Measurements from ENCODE around the gene C6orf136. TPM values are rescaled to one million over a fixed set of nuclear protein-coding genes. Genes with fewer than 3 reads are reported as not detected.
A peak's percentile ranks its signal among the peaks of the same experiment; 100 is the strongest.

C6orf136 gene
- total RNA-seq, 1 donor from 2014 or later = 12.0 TPM

GRCh38 chr6:30618270-30618797, 28.6 kb upstream of the C6orf136 start:
- Mint-ChIP-seq H3K36me3 (peaks cover 24% of the 10 kb centered on the region), H3K9me3 (no peaks in the 10 kb centered on the region), H3K27ac (peak overlapping the region; percentile 100), H3K4me1 (peaks cover 38% of the 10 kb centered on the region), H3K27me3 (ENCODE audit: low read depth) (no peaks in the 10 kb centered on the region), H3K4me3 (peak overlapping the region; percentile 93)
- no peak for DNase-seq (ENCODE audit: low spot score in 2 of 2, unreplicated experiment in 2 of 2)
- TF ChIP-seq CTCF (IDR thresholded peaks at IDR 0.05; ENCODE audit: unreplicated experiment) = no peak

GRCh38 chr6:30619561-30619960, 27.4 kb upstream of the C6orf136 start:
- no peaks in the 10 kb centered on the region for H3K27me3 Mint-ChIP-seq (ENCODE audit: low read depth)
- H3K27ac Mint-ChIP-seq = peak overlapping the region; percentile 50
- no peak for TF ChIP-seq CTCF (IDR thresholded peaks at IDR 0.05; ENCODE audit: unreplicated experiment)
- H3K36me3 Mint-ChIP-seq = peaks cover 25% of the 10 kb centered on the region
- peak overlapping the region; percentile 93 for H3K4me3 Mint-ChIP-seq
- no peaks in the 10 kb centered on the region for H3K9me3 Mint-ChIP-seq
- H3K4me1 Mint-ChIP-seq = peaks cover 26% of the 10 kb centered on the region
- no peak for DNase-seq (ENCODE audit: low spot score in 2 of 2, unreplicated experiment in 2 of 2)

GRCh38 chr6:30625511-30625910, 21.4 kb upstream of the C6orf136 start:
- Mint-ChIP-seq H3K27ac (no peak overlapping the region), H3K36me3 (peaks cover 22% of the 10 kb centered on the region), H3K4me1 (peaks cover 17% of the 10 kb centered on the region), H3K27me3 (ENCODE audit: low read depth) (no peaks in the 10 kb centered on the region), H3K4me3 (peak overlapping the region; percentile 86), H3K9me3 (no peaks in the 10 kb centered on the region)
- no peak for DNase-seq (ENCODE audit: low spot score in 2 of 2, unreplicated experiment in 2 of 2)
- no peak for TF ChIP-seq CTCF (IDR thresholded peaks at IDR 0.05; ENCODE audit: unreplicated experiment)

GRCh38 chr6:30626484-30627366, 20.2 kb upstream of the C6orf136 start, which contains the start of gene ATAT1:
Gene ATAT1, plus strand, starts transcription at chr6:30626874.
- H3K27ac Mint-ChIP-seq = peak within 1 kb of the TSS; percentile 98
- peaks cover 30% of the 10 kb centered on the region for H3K36me3 Mint-ChIP-seq
- peak within 1 kb of the TSS; percentile 86 for H3K4me3 Mint-ChIP-seq
- peak; percentile 70 to 85 for DNase-seq (ENCODE audit: low spot score in 2 of 2, unreplicated experiment in 2 of 2)
- H3K4me1 Mint-ChIP-seq = peaks cover 17% of the 10 kb centered on the region
- H3K9me3 Mint-ChIP-seq = no peaks in the 10 kb centered on the region
- H3K27me3 Mint-ChIP-seq (ENCODE audit: low read depth) = no peaks in the 10 kb centered on the region
- TF ChIP-seq CTCF (IDR thresholded peaks at IDR 0.05; ENCODE audit: unreplicated experiment) = no peak

GRCh38 chr6:30635834-30636233, 11.1 kb upstream of the C6orf136 start:
- Mint-ChIP-seq H3K4me1 (no peaks in the 10 kb centered on the region), H3K27me3 (ENCODE audit: low read depth) (no peaks in the 10 kb centered on the region), H3K4me3 (no peak overlapping the region), H3K27ac (no peak overlapping the region), H3K9me3 (peaks cover 5% of the 10 kb centered on the region), H3K36me3 (peaks cover 43% of the 10 kb centered on the region)
- no peak for TF ChIP-seq CTCF (IDR thresholded peaks at IDR 0.05; ENCODE audit: unreplicated experiment)
- no peak for DNase-seq (ENCODE audit: low spot score in 2 of 2, unreplicated experiment in 2 of 2)

Measured in mesothelial cell of epicardium (in vitro differentiated cells).